ENCODE data around the gene ADISSP.

DNA sequence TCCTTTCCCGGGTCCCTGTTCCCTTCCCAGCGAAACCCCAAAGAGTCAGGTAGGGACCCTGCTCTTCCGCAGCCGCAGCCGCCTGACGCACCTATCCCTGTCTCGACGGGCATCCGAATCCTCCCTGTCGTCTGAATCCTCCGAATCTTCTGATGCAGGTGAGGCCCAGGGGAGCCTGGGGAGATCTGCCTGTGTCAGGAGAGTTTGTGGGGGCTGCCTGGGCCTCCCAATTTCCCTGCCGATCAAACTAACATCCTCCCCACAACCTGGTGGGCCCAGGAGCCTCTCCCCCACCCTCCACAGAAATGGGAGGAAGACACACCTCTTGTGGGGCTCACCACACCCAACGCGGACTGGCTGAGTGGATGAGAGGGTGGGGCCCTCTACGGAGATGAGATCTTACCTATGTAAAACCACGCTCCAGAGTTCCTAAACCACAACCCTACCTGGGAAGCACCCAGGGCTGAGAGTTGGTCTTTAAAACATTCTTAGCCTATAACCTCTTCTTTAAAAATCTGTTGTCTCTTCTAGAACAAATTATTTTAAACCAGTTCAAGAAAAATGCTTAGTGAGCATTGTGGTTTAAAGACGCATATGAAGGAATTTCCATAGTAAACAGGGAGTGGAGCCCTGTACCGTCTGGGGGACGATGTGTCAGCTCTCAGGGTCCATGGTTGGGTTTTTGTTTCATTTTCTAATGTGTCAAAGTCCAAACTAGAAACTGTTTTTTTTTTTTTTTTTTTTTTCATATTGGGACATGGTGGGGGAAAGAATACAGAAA lies 30.2 kb upstream of the ADISSP start:
- no peak for TF ChIP-seq ZNF76 (tag by site-specific recombination; IDR thresholded peaks at IDR 0.05; ENCODE audit: borderline replicate concordance, low read depth)
- no peak for TF ChIP-seq BCL11A (tag by site-specific recombination; IDR thresholded peaks at IDR 0.05; ENCODE audit: low read depth)
- TF ChIP-seq ZNF146 (tag by site-specific recombination; IDR thresholded peaks at IDR 0.05), result no peak
- no peak for TF ChIP-seq ZNF624 (tag by site-specific recombination; IDR thresholded peaks at IDR 0.05)
- TF ChIP-seq ZBTB8A (tag by site-specific recombination; IDR thresholded peaks at IDR 0.05), result no peak
- TF ChIP-seq, protein P1, sequence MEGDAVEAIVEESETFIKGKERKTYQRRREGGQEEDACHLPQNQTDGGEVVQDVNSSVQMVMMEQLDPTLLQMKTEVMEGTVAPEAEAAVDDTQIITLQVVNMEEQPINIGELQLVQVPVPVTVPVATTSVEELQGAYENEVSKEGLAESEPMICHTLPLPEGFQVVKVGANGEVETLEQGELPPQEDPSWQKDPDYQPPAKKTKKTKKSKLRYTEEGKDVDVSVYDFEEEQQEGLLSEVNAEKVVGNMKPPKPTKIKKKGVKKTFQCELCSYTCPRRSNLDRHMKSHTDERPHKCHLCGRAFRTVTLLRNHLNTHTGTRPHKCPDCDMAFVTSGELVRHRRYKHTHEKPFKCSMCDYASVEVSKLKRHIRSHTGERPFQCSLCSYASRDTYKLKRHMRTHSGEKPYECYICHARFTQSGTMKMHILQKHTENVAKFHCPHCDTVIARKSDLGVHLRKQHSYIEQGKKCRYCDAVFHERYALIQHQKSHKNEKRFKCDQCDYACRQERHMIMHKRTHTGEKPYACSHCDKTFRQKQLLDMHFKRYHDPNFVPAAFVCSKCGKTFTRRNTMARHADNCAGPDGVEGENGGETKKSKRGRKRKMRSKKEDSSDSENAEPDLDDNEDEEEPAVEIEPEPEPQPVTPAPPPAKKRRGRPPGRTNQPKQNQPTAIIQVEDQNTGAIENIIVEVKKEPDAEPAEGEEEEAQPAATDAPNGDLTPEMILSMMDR (tag by site-specific recombination; IDR thresholded peaks at IDR 0.05), result no peak
- TF ChIP-seq, protein P2, sequence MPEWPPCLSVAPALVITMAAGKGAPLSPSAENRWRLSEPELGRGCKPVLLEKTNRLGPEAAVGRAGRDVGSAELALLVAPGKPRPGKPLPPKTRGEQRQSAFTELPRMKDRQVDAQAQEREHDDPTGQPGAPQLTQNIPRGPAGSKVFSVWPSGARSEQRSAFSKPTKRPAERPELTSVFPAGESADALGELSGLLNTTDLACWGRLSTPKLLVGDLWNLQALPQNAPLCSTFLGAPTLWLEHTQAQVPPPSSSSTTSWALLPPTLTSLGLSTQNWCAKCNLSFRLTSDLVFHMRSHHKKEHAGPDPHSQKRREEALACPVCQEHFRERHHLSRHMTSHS (tag by site-specific recombination; IDR thresholded peaks at IDR 0.05), result no peak
